GM20431 (cell line): Measurements from ENCODE around the gene TRIM13.

Experiments used
- in situ Hi-C: fragments of 300-500 bp; cut with MseI, MboI; formaldehyde crosslinking; loops from one replicate; pipeline ENCODE4 v1.15.0; 2020; ENCODE audit warnings: low sequenced_read_pairs; ENCODE audit not compliant: unreplicated experiment

TRIM13 gene

DNA sequence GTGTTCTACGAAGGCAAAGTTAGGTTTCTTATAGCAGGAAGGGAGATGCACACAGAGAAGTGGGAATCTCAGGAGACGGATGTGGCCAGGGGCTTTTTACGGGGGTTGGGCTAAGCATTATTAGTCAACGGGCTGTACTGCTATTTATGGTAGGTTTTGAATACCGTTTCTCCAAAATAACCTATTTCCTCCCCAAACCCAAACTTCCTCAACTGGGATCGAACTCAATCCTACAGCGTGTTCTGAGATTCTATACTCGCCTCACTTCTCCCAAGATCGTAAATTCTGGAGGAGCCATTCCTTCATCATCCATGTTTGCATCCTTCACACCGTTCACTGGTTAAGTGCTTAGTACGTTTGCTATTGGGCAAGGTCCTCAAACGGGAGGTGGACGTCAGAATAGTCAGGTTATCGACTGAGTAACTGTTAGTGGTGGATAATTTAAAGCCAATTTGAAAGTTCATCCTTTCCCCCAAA, 1.2 kb upstream of the TRIM13 start:
- in situ Hi-C loops = loop anchor here (25.0 kb wide), 1 partner anchor 1067 kb away; no protein-coding TSS in a partner anchor

DNA sequence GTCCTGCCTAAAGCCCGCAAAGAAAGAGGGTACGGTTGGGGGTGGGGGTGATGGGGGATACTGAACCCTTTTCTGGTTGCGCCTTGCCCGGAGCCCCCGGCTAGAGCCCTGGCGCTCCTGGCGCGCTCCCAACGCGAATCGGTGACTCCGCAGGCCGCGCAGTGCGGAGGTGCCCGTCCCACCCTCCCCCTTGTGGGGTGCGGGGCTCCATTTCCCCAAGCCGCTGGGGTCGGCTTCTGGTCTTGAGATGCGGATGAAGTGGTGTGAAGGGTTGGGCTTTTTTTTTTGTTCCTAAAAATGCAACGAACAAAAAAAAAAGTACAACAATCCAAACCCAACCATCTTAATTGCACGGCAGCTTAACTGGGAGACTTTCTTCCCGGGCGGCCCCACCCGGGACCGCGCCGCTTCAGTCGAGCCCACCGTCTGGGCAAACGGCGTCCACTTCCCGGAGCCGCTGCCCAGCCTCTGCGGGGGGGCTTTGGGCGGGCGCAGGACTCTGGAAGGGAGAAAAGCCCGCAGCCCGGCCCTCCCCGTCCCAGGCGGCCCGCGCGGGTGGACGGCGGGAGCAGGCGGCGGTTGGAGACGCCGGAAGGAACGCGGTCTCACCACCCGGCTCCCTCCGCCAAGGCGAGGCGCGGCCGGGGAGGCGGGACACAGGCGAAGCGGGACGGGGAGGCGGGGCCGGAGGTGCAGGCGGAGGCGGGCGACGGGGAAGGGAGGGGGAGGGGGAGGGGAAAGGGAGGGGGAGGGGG, 504 bp upstream of the TRIM13 start:
- in situ Hi-C loops = loop anchor here (25.0 kb wide), 1 partner anchor 1066 kb away; no protein-coding TSS in a partner anchor

DNA sequence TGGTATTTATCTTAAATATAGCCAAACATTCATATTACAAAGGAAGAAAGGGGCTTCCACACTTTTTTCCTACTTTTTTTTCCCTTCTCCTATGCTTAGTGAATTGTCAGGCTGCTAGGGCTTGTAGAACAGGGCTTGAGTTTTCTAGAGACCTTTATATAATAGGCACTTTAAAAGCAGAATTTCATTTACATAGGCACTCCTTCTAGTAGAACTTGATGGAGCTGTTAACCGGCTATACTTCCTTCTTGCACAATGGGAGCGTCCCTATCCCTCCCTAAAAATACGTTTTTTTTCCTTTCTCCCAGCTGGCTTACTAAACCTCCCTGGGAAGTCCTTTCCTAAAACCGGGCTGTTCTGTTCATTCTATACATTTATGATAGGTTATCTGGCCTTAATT, 1.1 kb downstream of the TRIM13 start:
- in situ Hi-C loops = loop anchor here (25.0 kb wide), 1 partner anchor 1064 kb away; no protein-coding TSS in a partner anchor

DNA sequence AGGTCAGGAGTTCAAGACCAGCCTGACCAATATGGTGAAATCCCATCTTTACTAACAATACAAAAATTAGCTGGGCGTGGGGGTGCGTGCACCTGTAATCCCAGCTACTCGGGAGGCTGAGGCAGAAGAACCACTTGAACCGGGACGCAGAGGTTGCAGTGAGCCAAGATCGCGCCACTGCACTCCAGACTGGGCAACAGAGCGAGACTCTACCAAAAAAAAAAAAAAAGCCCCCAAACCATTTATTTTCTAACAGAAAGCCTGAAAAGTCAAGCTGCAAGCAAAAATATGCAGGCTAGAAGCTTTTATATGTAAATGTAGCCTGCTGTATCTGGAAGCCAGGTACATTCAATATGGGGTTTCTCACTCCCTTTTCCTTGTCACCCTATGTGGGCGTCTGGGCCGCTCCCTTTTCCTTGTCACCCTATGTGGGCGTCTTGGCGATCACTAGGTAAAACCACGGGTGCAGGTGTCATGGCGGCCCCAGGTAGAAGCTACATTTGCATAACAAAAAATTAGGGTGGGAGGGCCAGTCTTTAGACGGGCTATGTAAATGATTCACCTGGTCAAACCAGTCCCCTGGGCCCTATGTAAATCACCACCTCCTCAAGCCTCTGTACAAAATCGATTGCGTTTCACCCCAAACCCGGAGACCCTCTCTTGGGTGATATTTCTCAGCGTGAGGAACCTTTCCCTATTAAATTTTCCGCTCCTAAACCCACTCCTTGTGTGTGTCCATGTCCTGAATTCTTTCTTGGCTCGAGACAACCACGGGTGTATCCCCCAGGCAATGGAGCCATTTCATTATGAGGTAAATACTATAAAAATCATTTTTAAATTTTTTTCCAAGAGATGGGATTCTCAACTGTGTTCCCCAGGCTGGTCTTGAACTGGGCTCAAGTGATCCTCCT, 2.1 kb downstream of the TRIM13 start:
- in situ Hi-C loops = loop anchor here (25.0 kb wide), 1 partner anchor 1063 kb away; no protein-coding TSS in a partner anchor

- in situ Hi-C loops = no loop called here
Observed at GRCh38 chr13:50001287-50001686, 4.4 kb downstream of the TRIM13 start.

- in situ Hi-C loops = no loop called here
Observed at GRCh38 chr13:50006426-50007135, 9.7 kb downstream of the TRIM13 start.

GRCh38 chr13:50011461-50011860, 14.6 kb downstream of the TRIM13 start:
- in situ Hi-C loops = no loop called here

- in situ Hi-C loops = no loop called here
Observed at GRCh38 chr13:50012396-50013169, 15.7 kb downstream of the TRIM13 start.

DNA sequence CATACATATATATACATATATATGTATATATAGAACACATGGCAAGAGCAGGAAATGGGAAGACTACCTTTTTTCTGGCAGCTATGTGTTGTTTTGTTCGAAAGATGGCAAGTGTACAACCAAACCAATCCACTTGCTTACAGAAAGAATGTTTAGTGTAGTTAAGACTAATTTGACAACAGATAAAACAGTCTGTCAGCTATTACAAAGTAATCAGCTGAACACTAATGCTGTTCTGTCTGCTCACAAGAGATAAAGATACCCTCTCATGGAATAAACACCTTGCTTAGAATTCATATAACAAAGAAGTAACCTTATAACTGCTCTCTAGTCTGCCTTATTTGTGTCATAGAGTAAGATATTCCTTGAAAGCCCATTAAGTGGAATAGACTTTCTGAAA, 17.5 kb downstream of the TRIM13 start:
- in situ Hi-C loops = no loop called here

- in situ Hi-C loops = no loop called here
Observed at GRCh38 chr13:50015258-50015657, 18.4 kb downstream of the TRIM13 start, which contains the start of gene KCNRG. Gene KCNRG, plus strand, starts transcription at chr13:50015444. Its CDS starts 50 bp downstream, at chr13:50015494.

- in situ Hi-C loops = no loop called here
Observed at GRCh38 chr13:50015750-50016149, 18.9 kb downstream of the TRIM13 start.

DNA sequence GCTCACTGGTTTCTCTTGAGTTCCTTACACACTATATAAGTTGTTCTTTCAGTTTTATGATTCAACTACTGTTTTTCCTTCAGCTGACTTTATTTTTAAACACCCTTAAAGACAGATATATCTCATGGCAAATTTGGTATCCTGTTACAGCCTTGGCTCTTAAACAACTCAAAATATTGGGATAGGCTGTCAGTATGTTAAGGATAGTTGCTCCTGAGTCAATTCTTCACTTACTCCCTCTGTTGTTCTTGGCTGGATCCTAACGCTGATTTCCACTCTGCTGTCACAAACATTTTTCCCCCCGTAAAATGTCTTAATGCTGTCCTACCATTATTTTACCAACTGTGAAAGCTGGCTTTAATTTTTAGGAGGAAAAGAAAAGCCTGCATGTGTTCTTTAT, 19.6 kb downstream of the TRIM13 start:
- in situ Hi-C loops = no loop called here

- in situ Hi-C loops = no loop called here
Observed at GRCh38 chr13:50017819-50018218, 21.0 kb downstream of the TRIM13 start.

GRCh38 chr13:50025436-50025835, 28.6 kb downstream of the TRIM13 start:
- in situ Hi-C loops = no loop called here

GRCh38 chr13:50026788-50027473, 30.1 kb downstream of the TRIM13 start:
- in situ Hi-C loops = no loop called here

DNA sequence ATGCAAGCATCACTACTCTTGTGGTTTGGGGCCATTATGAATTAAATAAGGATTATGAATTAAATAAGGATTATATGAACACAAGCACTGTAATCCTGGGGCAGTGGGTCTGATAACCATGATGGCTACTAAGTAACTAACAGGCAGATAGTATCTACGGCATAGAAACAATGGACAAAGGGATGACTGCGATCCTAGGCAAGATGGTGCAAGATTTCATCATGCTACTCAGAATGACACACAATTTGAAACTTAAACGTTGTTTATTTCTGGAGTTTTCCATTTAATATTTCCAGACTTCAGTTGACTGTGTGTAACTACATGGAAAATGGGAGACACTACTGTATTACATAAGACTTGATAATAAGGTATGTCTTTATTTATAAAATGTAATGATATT, 33.5 kb downstream of the TRIM13 start:
- in situ Hi-C loops = no loop called here

DNA sequence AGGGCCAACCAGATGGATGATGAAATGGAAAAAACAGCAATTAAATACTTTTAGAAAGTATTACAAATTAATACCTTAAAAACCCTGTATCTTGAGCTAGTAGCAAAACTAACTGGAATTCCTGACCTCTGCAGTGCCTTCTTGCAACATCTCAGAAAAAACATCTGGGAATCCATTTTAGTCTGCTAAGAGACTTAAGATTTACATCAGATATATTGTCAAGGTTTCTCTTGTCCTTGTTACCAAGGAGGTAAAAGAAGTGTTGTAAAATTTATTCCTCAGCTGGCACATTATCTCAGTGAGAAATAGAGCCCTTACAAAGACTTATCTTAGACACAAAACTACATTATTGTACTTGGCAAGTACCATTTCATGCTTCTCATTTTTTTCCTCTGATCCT, 36.9 kb downstream of the TRIM13 start:
- in situ Hi-C loops = no loop called here

- in situ Hi-C loops = no loop called here
Observed at GRCh38 chr13:50037788-50038187, 40.9 kb downstream of the TRIM13 start.

DNA sequence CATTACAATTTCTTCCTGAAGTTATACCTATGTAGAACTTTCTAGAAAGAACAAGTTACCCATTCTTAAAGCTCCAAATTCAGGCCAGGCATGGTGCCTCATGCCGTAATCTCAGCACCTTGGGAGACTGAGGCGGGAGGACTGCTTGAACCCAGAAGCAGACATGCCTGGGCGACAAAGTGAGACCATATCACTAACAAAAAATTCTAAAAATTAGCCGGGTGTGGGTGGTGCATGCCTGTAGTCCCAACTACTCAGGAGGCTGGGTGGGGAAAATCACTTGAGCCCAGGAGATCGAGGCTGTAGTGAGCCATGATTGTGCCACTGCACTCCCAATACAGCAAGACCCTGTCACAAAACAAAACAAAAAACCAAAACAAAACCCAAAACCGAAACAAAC, 41.4 kb downstream of the TRIM13 start:
- in situ Hi-C loops = no loop called here
